Mucosa of descending colon (tissue), 3 donors: ENCODE data around the gene CACNB1. TPM values are rescaled to one million over a fixed set of nuclear protein-coding genes. Genes with fewer than 3 reads are reported as not detected.

Experiments used
- ATAC-seq: fragments of 200-7000 bp; cut with Tn5 transposase; one replicate; pipeline ENCODE4 v1.9.1; 2020; ENCODE audit warnings: mild to moderate bottlenecking, moderate library complexity
- DNase-seq, 3 donors: peaks; one replicate each; pipeline ENCODE4 v3.0.0-alpha.2; 2020
- H3K36me3 ChIP-seq: fragments of 200-600 bp; one replicate; pipeline ENCODE4 v1.8.0; 2021; ENCODE audit warnings: low read depth, mild to moderate bottlenecking
- H3K4me1 ChIP-seq: fragments of 200-600 bp; one replicate; pipeline ENCODE4 v1.8.0; 2021; ENCODE audit warnings: low read depth, mild to moderate bottlenecking
- H3K4me3 ChIP-seq: fragments of 200-600 bp; one replicate; pipeline ENCODE4 v1.8.0; 2021; ENCODE audit warnings: mild to moderate bottlenecking
- H3K9me3 ChIP-seq: fragments of 200-600 bp; one replicate; pipeline ENCODE4 v1.8.0; 2021; ENCODE audit warnings: mild to moderate bottlenecking
- intact Hi-C, 2 donors: fragments of 100-400 bp; cut with DNase I in 1 of 2; cut with micrococcal nuclease in 1 of 2; formaldehyde crosslinking; loops; one replicate each; pipeline versions ENCODE4 v1.11.0 to v1.11.1; 2022; cut with DNase I, micrococcal nuclease
- total RNA-seq, 3 donors: library from RNA; stranded (reverse); fragmentation: NEBNext Ultra II Directional in 2 of 3; extraction: Animal tissue kit (Norgen Biotek cat#: 25700) in 2 of 3; gene quantifications; one replicate each; pipeline versions ENCODE4 v1.2.1 to v1.2.4, GENCODE V29; 2021 to 2023
- TF ChIP-seq, protein P1 (sequence below): fragments of 200-600 bp; IDR thresholded peaks from one replicate; pipeline ENCODE4 v1.8.0; 2022; ENCODE audit warnings: antibody characterized with exemption, mild to moderate bottlenecking
- donor health status: DM: no; HTN: no; CAD: no; lungs with moderate emphysema.
- donor health status: DM: no; HTN: no; CAD: no.
- donor health status: DM: no; HTN: yes; CAD: no.

Gene CACNB1
- total RNA-seq, 3 donors from 2014 or later: 16.8 to 24.3 (median 20.1) TPM

GRCh38 chr17:39229274-39229913 is 31.9 kb upstream of the CACNB1 start:
- no peak overlapping the region for H3K4me3 ChIP-seq
- no peak for ATAC-seq
- intact Hi-C loops: no loop called here
- TF ChIP-seq, protein P1, sequence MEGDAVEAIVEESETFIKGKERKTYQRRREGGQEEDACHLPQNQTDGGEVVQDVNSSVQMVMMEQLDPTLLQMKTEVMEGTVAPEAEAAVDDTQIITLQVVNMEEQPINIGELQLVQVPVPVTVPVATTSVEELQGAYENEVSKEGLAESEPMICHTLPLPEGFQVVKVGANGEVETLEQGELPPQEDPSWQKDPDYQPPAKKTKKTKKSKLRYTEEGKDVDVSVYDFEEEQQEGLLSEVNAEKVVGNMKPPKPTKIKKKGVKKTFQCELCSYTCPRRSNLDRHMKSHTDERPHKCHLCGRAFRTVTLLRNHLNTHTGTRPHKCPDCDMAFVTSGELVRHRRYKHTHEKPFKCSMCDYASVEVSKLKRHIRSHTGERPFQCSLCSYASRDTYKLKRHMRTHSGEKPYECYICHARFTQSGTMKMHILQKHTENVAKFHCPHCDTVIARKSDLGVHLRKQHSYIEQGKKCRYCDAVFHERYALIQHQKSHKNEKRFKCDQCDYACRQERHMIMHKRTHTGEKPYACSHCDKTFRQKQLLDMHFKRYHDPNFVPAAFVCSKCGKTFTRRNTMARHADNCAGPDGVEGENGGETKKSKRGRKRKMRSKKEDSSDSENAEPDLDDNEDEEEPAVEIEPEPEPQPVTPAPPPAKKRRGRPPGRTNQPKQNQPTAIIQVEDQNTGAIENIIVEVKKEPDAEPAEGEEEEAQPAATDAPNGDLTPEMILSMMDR: no peak
- no peaks in the 10 kb centered on the region for H3K36me3 ChIP-seq
- peaks cover 7% of the 10 kb centered on the region for H3K4me1 ChIP-seq
- H3K9me3 ChIP-seq: no peaks in the 10 kb centered on the region
- no peak for DNase-seq

GRCh38 chr17:39227364-39227919 is 30.0 kb upstream of the CACNB1 start:
- TF ChIP-seq, protein P1: no peak
- H3K4me3 ChIP-seq: no peak overlapping the region
- H3K36me3 ChIP-seq: no peaks in the 10 kb centered on the region
- H3K4me1 ChIP-seq: peaks cover 7% of the 10 kb centered on the region
- DNase-seq: peak in 1 of 3 donors; percentile 12
- intact Hi-C loops: no loop called here
- no peak for ATAC-seq
- H3K9me3 ChIP-seq: no peaks in the 10 kb centered on the region

- ATAC-seq (peak; percentile 51), DNase-seq (peak; percentile 41 to 63 (median 62))
- Histone ChIP-seq H3K4me3 (no peak overlapping the region), H3K9me3 (no peaks in the 10 kb centered on the region), H3K36me3 (no peaks in the 10 kb centered on the region), H3K4me1 (peaks cover 7% of the 10 kb centered on the region)
- TF ChIP-seq, protein P1: no peak
- intact Hi-C loops: no loop called here
These were observed 28.7 kb upstream of the CACNB1 start for GRCh38 chr17:39225959-39226683.

DNA sequence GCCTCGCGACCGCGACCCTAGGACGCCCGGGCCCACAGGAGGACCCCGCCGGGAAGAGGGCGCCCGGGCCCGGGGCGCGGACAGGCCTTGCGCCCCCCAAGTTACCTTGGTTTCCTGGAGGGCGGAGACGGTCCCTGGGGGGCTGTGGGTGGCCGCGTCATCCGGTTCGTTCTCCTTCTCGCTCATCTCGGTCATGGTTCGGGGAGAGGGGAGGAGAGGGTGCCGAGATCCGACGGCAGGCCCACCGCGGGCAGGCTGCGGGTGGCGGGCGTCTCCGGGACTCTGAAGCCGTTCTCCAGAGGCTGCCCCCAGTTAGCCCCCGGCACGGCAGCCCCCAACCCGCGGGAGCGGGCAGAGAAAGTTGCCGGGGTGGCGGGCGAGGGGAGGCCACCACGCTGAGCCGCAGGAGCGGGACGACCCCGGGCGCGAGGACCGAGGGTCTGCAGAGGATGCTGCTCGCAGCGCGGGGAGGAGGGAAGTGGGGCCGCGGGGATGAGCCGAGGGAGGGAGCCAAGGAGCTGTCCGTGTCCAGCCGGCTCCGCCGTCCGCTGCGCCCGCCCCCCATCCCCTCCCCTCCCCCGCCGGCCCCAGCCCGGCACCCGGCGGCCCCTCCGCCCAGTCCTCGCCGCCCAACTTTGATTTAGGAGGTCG is 28.0 kb upstream of the CACNB1 start, which contains the start of gene STAC2:
TSS of gene STAC2 (minus strand) at position 638 of the 651 bp plus-strand sequence. CDS start at position 195, 443 bp downstream.
- TF ChIP-seq, protein P1: no peak
- intact Hi-C loops: no loop called here
- DNase-seq (peak in 1 of 3 donors; percentile 46), ATAC-seq (peak; percentile 23)
- Histone ChIP-seq H3K4me3 (no peak within 1 kb of the TSS), H3K9me3 (no peaks in the 10 kb centered on the region), H3K36me3 (no peaks in the 10 kb centered on the region), H3K4me1 (peaks cover 7% of the 10 kb centered on the region)

- ATAC-seq (peak; percentile 24), DNase-seq (peak in 1 of 3 donors; percentile 43)
- Histone ChIP-seq H3K9me3 (no peaks in the 10 kb centered on the region), H3K36me3 (no peaks in the 10 kb centered on the region), H3K4me1 (peaks cover 7% of the 10 kb centered on the region), H3K4me3 (no peak overlapping the region)
- TF ChIP-seq, protein P1: no peak
- intact Hi-C loops: no loop called here
These were observed 27.4 kb upstream of the CACNB1 start for GRCh38 chr17:39224778-39225307.
